Fibroblast of peridontal ligament (primary cell): ENCODE data around the gene CCDC167.
"Not testable (repeated sequence)": the region's sequence is repeated elsewhere in the genome, so short reads cannot be mapped to it uniquely, and the experiment has no call there.

Source experiments
- DNase-seq: peaks from one replicate; pipeline ENCODE4 v3.0.0-alpha.2; 2010; ENCODE audit errors: extremely low read depth

The CCDC167 gene

DNA sequence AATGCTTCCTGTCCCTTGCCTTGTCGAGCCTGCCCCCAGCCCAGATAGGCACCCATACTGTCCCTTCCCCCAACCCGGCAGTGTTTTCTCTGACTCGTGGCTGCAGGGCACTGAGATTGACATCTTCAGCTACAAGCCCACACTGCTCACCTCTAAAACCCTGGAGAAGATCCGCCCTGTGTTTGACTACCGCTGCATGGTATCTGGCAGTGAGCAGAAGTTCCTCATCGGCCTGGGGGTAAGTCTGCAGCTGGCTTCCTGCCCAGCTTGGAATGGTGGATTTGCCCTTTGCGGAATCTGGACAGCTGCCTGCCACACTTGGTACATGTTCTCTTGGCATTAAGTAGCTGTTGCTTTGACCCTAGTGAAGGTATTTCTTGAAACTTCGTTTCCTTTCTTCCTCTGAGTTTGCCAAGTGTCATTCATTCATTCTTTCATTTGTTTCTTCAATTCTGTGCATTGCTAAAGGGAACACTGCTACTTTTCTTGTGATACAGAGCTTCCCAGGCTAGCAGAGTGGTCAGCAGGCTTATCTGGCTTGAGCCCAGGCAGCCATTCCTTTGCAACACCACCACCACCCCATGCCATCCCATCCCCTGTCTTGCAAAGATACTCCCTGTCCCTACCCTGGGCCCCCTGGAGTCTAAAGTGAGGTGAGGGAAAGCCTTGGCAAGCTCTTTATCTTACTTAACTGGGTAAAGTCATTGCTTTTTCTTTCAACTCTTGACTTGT is 26.2 kb downstream of the CCDC167 start:
- peak; percentile 51 for DNase-seq

DNA sequence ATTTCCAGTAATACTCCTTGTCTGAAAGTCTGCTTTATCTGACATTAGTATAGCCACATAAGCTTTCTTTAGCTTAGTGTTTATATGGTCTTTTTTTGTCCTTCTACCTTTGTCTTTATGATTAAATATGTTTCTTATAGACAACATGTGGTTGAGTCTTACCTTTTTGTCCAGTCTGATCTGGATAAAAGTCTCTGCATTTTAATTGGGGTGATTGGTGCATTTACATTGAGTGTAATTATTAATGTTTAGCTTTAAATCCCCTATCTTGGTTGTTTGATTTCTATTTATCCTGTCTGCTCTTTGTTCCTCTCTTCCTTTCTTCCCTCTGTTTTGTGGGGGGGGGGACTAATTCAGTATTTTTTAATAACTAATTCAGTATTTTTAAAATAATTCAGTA is 32.0 kb downstream of the CCDC167 start:
- no peak for DNase-seq

DNA sequence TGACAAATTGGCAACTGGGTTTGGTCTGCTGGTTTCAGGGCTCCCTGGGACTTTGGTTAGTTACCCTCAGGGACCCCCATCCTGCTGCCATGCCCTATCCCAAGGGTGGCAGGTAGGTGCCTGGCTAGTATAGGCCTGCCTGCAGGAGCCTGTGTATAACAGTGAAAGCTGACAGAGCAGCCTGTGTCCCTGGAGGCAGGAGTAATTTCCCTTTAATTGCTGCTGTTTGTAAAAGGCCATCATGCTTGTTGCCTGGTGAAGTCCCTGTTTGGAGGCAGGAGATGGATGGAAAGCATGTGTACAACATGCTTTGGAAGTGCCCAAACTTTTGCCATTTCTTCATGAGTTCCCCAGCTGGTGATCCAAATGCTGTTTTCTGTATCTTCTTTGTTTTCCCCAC is 36.6 kb downstream of the CCDC167 start:
- no peak for DNase-seq

DNA sequence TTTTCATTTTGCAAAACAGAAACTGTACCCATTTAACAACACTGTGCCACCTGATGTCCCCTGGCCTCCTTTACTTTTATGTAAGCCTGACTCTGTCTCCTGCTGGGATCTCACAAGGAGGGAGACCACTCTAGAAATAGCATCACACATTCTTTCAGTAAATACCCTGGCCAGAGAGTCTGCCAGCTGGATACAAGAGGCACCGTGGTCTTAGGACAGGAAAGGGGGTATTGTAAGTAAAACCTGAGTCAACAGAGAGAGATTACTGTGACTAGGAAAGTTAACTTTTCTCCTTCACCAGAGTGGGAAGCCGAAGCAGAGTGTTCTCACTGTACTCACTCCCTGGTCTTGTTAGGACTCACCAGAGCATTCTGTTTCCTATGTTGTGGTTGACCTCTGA is 38.9 kb downstream of the CCDC167 start:
- no peak for DNase-seq

DNA sequence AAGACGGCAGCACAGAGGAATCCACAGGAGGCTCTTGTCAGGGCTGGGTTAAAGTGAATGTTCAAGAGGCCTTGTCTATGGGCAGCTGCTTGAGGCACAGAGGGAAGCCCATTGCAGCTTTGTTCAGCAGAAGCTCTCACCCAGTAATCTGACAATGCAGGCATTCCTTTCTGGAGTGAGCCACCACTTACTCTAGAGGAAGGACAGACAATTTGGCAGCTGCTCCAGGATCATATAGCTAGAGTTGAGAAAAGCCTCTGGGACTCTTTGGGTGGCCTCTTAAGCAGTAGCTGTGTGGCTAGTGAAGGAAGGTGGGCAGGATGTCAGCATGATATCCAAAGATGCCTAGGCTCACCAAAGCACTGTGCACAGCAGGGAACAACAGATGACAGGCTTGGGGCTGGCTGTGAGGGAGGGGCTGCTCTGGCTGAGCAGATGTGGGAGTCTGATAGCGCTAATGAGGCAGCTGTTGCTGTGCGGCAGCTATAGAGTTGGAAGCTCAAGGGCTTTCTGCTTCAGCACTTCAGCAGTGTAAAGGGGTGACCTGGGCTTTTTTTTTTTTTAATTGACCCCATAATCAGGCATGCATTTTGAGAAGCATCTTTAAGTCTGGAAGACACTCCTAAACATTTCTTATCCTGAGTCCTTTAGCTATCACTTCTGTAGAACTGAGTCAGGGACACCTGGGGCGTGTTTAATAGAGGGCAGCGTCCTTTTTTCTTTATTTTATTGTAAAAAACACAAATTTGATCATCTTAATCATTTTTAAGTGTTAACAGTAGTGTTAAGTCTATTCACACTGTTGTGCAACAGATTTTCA is 39.5 kb downstream of the CCDC167 start:
- no peak for DNase-seq

DNA sequence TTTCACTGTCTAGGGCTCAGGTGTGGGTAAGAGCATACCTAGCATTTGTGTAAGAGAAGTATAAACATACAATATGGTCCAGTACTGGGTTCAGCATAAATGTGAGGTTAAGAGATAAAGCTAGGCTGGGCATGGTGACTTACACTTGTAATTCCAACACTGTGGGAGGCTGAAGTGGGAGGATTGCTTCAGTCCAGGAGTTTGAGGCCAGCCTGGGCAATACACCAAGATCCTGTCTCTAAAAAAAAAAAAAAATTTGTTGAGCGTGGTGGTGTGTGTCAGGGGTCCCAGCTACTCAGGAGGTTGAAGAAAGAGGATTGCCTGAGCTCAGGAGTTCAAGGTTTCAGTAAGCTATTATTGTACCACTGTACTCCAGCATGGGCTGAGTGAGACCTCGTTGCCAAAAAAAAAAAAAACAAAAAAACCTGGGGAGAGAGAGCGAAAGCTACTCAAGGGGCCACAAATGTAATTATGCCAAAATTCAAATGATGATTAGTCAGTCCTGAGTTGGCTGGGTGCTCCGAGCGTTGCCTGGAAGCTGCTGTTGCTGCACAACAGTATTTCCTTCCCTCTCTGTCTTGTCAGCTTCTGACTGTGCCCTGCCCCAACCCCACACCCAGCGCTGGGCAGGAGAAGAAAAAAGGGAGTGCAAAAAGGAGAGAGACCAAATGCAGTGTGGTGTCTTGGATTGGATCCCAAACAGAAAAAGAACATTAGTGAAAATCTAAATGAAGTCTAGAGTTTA is 42.7 kb downstream of the CCDC167 start:
- DNase-seq: peak; percentile 90

DNA sequence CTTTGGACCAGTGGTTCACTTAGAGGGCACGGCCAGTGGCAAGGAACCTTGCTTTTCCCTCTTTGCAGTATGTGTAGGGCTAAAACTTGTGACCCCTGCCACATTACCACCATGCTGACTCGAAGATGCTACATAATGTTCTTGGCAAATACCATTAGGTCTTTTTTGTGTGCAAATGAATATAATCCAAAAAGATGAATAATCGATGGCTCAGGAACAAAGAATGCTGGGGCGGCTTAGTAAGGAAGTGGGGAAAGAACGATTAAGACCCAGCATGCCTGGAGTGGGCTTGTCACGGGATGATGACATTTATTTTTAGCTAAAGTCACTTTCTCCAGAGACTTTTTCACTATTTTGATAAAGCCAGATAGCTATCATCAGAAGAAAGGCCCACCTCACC is 43.6 kb downstream of the CCDC167 start:
- DNase-seq: peak; percentile 74

DNA sequence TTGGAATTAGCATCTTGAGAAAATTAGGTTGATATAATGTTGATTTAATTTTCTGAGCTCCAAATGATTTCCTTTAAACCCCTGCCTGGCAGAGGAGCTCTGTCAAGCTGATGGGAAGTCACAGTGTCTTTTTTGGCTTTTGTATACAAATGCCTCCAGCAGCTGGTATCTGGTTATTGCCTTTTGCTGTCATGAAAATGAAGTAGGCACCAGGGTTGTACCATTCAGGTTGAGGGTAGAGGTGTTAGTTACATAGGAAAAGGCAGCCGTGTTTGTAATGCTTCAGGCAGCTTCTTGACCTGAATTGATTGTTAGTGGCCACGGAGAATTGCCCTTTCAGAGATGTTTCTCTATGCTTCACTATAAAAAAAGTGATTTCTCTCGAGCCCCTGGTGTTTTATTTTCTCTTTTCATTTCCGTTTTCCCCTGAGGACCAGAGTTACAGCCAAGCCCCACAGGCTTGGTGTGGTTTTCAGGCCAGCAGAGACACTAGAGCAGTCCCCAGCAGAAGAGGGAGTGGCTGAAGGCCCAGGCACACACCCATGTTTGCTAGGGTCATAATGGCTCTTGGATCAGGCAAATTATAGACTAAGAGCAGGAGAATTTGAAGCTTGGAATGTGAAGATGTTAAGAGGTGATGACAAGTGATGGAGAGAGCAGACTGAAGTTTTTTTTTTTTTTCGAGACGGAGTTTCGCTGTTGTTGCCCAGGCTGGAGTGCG is 45.1 kb downstream of the CCDC167 start:
- DNase-seq: no peak

DNA sequence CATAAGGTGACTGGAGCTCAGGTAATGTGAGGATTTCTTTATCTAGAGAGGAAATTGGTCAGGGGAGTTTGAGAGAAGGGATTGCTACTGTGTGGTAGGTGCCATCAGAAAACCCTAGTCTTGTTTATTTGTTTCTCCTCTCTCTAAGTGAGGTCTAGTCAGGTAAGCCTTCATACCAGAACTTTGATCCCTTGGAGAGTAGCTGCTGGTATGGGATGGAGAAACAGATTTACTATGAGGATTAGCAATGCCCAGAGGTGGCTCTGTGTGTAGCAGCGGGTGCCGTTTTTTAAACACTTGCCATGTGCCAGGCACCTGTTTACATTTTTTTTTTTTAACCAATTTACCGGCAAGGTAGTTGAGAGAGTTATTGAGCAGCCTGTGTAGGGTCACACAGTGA is 47.2 kb downstream of the CCDC167 start:
- no peak for DNase-seq

DNA sequence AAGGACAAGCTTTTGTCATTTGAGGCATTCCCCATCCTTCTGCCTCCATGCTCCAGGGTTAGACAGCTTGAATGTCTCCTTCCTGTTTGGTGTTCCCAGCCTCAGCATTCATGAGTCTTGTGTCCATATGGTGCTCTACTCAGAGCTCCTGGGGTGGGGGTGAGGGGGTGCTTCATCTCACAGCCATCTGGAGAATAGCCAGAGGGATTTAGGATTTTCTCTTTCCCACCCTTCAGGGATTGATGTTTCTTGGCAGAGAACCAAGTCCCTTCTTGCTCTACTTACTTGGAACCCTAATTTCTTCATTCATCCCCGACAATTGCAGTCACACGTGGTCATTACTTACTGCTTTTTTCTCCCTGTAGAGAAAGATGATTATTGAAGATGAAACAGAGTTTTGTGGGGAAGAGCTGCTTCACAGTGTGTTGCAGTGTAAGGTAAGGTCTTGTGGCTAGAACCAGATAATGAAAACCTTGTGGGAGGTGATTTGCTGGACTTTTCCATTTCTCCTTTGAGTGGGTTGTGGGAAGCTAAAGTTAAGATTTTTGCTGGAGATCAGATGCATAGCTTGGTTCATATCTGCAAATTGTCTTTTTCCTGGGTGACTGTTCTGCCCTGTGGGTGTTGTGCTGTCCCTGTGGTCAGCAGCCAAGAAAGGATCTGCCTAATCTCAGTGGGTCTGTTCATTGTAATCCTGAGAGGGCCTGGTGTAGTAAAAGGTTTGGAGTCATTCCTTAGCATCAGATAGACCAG is 48.1 kb downstream of the CCDC167 start:
- no peak for DNase-seq

DNA sequence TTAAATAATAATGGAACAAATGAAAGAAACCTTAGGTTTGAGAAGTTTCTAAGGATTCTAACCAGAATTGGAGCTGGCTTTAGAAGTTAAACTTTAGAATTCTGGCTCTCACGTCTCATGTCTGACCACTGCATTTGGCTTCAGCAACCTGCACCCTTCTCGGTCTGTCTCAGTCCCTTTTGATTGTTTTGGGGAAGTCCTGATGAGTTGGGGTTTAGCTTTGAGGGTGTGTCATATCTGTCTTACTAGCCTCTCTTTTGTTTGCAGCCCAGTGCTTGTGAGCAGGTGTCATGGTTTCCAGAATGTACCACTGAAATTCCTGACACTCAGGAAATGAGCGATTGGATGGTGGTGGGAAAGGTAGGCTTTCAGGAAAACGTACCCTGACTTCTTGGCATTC is 49.7 kb downstream of the CCDC167 start:
- no peak for DNase-seq

DNA sequence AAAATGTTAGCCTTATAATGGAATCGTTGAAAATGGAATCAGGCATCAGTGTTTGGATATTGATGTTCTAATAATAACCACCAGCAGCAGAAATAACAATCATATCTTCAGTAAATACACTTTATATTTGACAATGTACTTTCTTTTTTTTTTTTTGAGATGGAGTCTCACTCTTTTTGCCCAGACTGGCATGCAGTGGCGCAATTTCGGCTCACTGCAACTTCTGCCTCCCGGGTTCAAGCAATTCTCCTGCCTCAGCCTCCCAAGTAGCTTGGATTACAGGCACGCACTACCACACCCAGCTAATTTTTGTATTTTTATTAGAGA is 56.5 kb downstream of the CCDC167 start:
- not testable (repeated sequence) for DNase-seq

DNA sequence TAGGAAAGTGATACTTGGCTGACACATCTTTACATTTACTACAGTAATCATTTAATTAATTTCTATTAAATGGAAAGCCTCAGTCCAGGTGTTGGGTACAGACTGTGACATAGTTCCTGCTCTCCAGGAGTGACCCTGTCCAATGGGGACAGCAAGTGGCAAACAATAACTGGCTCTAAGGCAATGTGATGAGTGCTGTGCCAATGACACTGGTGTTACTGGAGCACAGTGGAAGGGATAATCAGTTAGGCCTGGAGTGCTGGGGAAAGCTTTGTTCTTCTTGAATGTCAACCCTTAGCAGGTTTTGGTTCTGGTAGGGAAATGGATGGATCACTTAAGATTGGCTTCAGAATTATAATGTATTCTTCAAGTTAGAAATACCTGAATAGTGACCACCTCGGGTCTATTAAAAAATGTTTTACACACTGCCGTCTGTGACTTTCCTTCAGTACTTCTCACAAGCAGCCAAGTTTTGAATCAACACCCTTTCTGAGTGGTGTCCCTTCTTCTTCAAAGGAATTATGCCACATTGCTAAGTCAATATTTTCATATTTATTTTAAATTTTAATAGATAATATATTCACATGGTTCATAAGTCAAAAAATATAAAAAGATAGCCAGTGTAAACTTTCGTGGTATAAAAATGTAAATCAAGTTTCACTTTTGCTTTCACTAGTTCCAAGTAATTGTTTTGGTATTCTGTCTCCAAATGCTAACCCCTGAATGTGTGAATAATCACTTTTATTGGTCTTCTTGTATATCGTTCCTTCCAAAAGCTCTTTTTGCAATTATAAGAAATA is 57.1 kb downstream of the CCDC167 start:
- peak; percentile 41 for DNase-seq

DNA sequence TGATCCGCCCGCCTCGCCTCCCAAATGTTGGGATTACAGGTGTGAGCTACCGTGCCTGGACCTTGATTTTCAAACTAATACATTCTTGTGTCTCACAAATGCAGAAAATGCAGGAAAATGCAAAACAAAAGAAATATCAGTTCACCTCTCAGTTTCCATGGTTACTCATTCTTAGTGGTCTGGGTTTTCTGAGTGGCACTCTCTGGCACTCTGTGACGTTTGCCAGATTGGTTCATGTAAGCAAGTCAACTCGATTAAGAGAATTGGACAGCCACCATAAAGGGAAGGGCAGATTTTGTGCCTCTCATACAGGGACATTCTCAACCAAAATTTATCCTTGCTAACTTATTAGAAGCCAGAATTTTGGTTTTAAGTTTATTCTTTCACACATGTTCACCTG is 58.0 kb downstream of the CCDC167 start:
- peak; percentile 8 for DNase-seq

DNA sequence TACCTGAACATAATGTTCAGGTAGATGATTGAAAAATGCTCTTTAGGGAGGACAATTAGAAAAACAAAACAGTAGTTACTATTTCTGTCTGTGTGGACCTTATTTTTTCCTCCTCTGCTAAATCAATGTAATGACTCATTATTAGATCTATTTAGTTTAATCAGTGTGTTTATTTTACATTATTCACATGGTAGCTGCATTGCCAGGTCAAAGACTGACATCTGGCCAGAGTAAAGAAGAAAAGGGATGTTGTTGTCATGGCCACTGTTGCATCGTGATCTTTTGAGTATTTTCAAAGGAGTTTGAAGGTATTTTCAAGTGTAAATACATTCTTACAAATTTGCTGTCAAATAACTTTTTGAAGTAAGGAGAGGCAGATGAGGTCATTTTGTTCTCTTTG is 60.8 kb downstream of the CCDC167 start:
- no peak for DNase-seq

DNA sequence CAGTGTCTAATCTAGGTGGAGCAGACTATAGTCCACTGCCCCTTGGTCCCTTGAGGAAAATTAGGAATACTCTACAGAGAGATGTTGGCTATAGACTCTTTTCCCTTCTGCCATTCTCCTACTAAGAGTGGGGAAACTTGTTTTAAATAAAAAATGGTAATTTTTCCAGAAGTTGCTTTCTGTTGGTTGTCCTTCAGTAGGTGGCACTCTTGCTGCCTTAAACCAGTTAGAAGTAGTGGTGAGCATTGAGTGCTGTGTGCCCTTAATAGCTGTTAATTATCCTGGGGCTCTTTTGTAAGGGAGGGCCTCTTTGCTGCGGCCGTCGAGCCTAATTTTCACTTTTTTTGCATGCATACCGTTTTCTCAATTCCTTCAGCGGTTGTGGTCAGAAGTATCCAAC is 63.9 kb downstream of the CCDC167 start:
- DNase-seq: no peak

DNA sequence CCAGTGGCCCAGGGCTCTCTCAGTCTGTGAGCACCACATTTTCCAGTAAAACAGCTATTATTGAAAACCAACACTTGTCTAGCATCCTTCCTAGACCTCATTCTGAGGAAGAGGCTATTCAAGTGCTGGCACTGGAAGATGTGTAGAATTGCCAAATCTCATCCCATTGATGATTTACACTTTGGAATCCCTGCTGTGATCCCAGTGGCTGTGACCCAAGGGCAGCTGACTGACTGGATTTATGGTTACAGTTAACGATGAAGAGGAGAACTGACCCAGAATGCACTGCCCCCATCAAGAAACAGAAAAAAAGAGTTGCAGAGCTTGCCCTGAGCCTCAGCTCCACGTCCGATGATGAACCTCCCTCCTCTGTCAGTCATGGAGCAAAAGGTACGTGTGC is 64.3 kb downstream of the CCDC167 start:
- no peak for DNase-seq

DNA sequence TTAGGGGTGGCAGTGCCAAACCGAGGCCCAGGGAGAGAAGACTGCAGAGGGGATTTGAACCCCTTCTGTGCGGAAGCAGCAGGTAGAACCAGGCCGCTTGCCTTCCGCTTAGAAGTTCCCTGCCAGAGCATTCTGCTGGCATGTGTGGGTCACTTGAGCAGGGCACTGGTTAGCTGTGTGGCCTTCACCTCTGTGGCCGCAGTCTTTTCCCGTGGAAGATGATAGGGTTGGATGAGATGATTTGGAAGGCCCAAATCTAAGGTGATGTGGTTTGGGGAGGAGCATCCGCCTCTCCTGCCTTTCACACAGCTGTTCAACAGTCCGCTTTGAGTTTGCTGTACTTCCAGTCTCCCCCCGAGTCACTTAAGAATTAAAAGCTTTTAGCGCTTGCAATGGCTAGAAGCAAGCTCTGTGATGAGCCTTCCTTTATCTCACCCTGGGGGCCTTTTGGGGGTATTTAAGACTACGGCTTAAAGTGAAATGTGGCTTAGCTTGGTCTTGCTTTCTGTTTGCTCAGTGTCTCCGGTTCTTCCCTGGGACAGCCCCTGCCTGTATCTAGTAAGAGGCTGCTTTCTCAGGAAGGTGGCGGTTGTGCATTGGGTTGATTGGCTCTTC is 65.9 kb downstream of the CCDC167 start:
- DNase-seq: peak; percentile 27
